AG04449 (cell line): ENCODE measurements around the gene LURAP1L.

Experiments used
- CTCF ChIA-PET: fragments of 350-600 bp; formaldehyde crosslinking; extraction: SDS; loops from one replicate; lab custom pipeline; 2021; ENCODE audit warnings: antibody characterized with exemption; lab: Yijun Ruan, JAX
- POLR2A ChIA-PET: fragments of 400-600, 350-600 bp; formaldehyde crosslinking; extraction: SDS; loops from one replicate; lab custom pipeline; 2020; ENCODE audit warnings: antibody characterized with exemption, inconsistent platforms; lab: Yijun Ruan, JAX
- DNase-seq: peaks from one replicate; pipeline ENCODE4 v3.0.0-alpha.2; 2010; ENCODE audit warnings: low read depth, low spot score
- H3K4me3 ChIP-seq: 2 replicates; pipeline ENCODE4 v1.5.1; 2011; ENCODE audit warnings: low read depth, mild to moderate bottlenecking, control low read depth, low read length
- CTCF ChIP-seq: IDR thresholded peaks from one replicate; pipeline ENCODE4 v1.5.1; 2011; ENCODE audit warnings: mild to moderate bottlenecking, moderate library complexity, low read length, control low read depth, inconsistent platforms; ENCODE audit not compliant: insufficient read depth; ENCODE audit errors: missing control alignments

LURAP1L gene

DNA sequence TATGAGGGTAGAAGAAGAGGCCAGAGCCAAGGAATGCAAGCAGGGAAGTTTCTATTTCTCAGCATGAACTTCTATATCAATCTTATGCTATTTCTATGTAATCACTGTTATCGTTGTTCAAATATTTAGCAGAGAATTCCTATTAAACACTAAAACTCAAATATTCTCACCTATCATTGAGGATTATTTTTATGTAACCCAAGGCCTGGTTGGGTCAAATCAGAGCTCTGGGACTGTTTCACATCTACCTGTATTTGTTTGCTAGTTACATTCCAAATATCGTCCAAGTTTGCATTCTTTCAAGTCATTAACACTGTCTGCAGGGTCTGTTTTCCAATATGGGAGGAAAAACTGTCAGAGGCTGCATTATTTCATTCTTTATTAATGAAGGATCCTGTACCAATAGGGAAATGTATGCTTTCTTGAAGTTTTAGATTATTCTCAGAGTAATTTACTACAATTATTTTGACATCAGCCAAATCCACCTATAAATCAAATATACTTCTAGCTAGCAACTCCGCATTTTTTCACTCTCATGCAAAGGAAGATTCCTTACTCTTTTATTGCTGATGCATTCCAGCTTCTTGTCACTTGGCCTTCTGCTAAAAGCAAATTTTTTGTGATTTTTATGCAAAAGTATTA is 52.2 kb downstream of the LURAP1L start:
- ChIA-PET CTCF (interaction anchor here (1.3 to 1.5 kb wide), 2 partner anchors 10 to 20 kb away, joined by 3 to 6 read pairs; no protein-coding TSS in a partner anchor), POLR2A (no interaction called here)
- H3K4me3 ChIP-seq = no peak overlapping the region
- no peak for TF ChIP-seq CTCF
- no peak for DNase-seq

- H3K4me3 ChIP-seq = no peak overlapping the region
- CTCF ChIA-PET = interaction anchor here (1.1 to 2.0 kb wide), 2 partner anchors 19 to 58 kb away, joined by 3 to 6 read pairs; no protein-coding TSS in a partner anchor
- POLR2A ChIA-PET = no interaction called here
- DNase-seq = no peak
- no peak for TF ChIP-seq CTCF
Measured at GRCh38 chr9:12833701-12834100, 58.9 kb downstream of the LURAP1L start.

DNA sequence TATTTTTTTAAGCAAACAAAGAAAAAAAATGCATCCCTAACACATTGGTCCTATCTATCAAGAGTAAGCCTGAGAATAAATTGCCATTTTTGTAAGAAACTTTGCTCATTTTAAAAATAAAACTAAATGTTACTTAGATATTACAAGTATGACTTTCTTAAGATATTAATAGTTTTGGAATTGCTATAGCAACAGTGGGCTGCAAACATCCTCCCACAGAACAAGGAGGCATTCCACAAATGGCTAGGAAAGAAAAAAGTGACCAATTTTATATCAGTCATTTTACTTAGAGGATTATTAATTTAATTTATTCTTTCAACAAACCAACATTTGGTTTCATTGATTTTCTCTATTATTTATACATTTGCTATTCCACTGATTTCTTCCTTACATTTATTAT is 63.7 kb downstream of the LURAP1L start:
- POLR2A ChIA-PET = interaction anchor here (0.5 kb wide), 1 partner anchor 21 kb away, joined by 3 read pairs; no protein-coding TSS in a partner anchor
- CTCF ChIA-PET = no interaction called here

DNA sequence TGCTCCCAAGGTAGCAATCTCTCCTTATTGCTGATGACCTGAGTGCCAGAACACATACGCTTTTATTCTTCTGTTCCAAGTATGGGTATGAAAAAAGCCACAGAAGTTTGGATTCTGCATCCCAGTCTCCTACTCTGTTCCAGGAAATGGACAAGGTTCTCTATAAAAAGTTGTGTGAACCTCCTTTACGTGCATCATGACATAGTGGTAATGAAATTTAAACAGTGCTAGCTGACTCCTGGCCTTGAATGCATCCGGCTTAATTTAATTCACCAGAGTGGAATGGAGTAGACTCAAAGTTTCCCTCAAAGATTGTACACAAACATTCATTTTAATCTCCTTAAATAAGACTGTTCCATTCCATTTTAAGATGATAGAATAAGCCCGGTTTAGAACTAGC is 68.9 kb downstream of the LURAP1L start:
- TF ChIP-seq CTCF = no peak
- no peak for DNase-seq
- no peak overlapping the region for H3K4me3 ChIP-seq
- ChIA-PET POLR2A (no interaction called here), CTCF (no interaction called here)

More for the DNA sequence above, 63.7 kb downstream of the LURAP1L start:
- H3K4me3 ChIP-seq = no peak overlapping the region
- no peak for DNase-seq
- TF ChIP-seq CTCF = no peak

DNA sequence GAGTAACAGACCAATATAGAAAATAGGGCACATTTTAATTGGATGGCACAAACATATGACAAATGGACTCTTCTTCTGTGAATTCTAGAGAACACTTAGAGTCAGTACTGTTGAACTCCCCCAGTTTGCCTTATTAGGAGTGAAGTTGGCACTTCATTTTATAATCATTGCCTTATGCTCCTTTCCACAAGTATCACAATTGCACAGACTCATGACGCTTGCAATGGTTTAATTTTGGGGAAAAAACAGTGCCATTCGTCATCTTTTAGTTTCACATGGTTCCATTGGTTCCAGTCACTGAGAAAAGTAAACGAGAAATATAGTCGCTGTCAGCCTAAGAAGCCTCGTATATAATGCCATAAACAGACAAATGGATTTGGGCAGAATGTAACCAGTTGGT is 71.2 kb downstream of the LURAP1L start:
- H3K4me3 ChIP-seq = no peak overlapping the region
- no peak for DNase-seq
- POLR2A ChIA-PET = no interaction called here
- CTCF ChIA-PET = no interaction called here
- TF ChIP-seq CTCF = no peak

DNA sequence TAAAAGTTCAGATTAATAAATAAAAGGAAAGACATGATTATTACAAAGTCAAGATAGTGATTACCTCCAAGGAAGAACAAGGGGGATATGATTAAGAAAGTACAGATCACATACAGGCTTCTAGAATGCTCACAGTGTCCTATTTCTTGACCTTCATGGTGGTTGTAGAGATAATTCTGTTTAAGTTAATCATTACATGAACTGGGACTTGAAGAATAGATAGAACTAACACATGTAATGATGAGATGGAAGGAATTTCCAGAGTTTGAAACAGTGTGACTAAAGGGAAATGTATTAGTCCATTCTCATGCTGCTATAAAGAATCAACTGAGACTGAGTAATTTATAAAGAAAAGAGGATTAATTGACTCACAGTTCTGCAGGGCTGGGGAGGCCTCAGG is 72.7 kb downstream of the LURAP1L start:
- no peak for DNase-seq
- CTCF ChIA-PET = interaction anchor here (0.9 kb wide), 1 partner anchor 38 kb away, joined by 3 read pairs; no protein-coding TSS in a partner anchor
- H3K4me3 ChIP-seq = no peak overlapping the region
- TF ChIP-seq CTCF = no peak
- POLR2A ChIA-PET = no interaction called here
